ENCODE data around the gene CAB39.

CAB39 gene

DNA sequence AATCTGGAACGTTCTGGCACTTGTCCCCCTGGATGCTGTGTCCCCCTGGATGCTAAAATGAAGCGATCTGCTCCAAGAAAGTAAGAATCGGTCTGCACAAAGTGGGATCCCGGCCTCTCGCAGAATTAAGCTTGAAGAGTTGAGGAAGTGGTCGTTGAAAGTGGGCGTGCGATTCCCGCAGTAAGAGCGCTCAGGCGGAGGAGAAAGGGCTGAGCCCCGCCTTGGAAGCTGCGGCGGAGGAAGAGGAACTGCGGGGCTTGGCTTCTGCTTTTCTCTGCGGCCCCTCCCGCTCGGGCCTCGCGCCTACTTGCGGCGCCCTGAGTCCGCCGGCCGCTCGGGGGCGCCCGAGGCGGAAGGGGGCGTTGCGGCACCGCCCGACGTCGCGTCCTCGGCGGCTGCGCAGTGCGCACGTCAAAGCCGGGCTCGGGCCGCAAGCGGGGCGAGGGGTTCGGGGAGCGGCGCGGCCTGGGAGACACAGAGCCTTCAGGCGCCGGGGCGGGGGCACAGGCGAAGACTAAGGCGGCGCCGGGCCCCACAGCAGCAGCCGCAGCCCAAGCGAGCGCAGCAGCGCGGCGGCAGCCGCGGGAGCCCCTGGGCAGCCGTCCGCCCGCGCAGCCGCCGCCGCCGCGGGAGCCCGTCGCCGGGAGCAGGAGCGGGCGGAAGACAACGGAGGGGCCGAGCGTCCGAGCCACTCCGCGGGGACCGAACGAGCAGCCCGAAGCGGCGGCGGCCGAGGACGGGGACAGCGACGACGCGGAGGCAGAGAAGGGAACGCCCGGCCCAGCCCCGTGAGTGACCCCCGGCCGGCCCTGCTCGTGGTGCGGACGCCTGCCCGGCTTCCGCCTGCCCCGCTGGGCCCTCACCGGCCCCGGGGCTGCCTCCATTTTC, at the start of gene CAB39:
Gene CAB39, plus strand, starts transcription at position 400 of the 888 bp plus-strand sequence. CDS start 47,160 bp downstream, outside the sequence.
- peak; percentile 71 for DNase-seq

DNA sequence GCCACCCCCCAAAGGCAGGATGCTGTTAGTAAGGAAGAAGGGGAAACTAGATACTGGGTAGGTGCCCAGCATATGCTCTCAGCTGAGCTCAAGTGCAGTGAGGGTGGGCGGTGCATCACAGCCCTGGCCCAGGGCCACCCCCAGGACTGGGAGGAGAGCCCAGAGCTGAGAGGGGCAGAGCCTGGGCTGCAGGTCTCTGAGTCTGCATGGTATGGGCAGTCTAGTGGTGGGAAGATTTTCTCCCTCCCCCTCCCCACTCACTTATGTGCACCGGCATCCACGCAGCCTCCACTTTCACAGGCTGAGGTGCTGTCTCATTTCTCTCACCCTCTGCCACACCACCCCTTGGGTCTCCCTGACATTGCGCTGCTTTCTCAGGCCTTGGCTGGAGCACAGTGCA, 48.5 kb upstream of the CAB39 start:
- peak; percentile 10 for DNase-seq

DNA sequence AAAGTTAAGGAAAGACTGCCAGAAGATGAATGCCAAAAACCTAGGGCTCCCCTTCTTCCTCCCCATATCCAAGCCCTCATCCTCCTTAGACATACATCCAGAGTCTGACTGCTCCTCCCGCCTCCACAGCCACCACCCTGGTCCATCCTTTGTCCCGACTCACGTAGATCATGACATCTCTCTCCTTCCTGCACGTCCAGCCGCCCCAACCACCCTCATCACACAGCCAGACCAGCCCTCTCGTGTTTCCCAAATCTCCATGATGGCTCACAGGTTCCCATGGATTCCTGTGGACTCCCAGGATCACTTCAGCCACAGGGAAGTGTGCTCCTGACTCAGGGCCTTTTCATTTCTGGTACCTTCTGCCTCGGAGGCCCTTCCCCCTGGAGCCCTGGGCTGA, 47.8 kb upstream of the CAB39 start:
- no peak for DNase-seq

GRCh38 chr2:230665263-230665691, 47.4 kb upstream of the CAB39 start:
- DNase-seq = no peak

GRCh38 chr2:230666446-230666845, 46.2 kb upstream of the CAB39 start:
- DNase-seq = no peak

GRCh38 chr2:230666885-230667712, 45.5 kb upstream of the CAB39 start:
- no peak for DNase-seq

GRCh38 chr2:230668184-230668938, 44.3 kb upstream of the CAB39 start:
- no peak for DNase-seq

DNA sequence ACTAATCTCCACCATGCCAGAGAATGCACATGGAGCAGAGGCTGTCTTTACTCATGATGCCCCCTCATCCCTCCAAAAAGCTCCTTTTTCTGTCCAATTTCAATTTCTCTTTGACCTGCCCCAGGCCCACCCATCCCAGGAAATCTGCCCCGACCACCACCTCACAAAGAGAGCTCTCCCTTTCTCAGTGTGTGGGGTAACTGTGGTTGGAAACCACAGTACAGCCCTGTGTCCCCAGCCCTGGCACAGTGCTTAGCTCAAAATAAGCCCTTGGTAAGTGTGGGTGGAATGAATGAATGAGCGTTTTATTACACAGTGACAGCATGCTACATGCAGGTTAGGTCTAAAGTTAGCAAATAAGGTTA, 43.7 kb upstream of the CAB39 start:
- no peak for DNase-seq

DNA sequence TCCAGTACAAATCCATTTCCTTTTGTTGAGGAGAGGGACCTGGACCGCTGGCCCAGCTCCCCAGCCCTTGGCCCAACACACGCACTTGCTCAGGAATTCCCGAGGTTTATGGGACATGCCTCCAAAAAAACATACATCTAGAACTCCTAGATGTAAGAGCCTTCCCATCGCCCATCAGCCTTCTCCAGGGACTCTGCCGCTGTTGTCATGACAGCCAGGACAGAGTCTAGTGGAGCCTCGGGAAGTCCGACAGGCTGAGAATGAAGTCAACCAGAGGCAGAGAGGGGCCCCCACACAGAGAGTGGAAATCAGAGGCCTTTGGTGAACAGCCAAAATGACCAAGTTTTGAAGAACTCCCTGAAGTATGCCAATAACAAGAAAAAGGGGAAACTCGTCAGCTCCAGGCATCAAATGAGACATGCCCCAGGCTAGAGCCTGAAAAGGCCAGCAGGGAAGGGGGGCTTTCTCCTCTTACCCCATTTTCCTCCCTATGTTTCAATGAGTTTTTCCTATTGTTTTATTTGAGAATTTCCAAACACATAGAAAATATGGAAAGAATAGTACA, 43.2 kb upstream of the CAB39 start:
- DNase-seq = no peak

DNA sequence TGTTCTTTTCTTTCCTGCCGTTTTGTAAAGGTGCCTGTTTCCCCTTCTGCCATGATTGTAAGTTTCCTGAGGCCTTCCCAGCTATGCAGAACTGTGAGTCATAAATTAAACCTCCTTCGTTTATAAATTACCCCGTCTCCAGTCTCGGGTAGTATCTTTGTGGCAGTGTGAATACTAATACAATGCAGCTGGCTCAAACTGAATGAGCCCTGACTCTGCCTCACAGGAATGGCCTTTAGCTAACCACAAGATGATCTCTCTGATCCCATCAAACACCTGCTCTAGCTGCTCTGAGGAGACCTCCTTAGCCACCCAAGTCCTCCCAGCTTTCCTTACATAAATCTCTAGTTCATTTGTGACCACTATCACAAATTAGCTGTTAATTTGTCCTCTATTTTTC, 41.5 kb upstream of the CAB39 start:
- no peak for DNase-seq

DNA sequence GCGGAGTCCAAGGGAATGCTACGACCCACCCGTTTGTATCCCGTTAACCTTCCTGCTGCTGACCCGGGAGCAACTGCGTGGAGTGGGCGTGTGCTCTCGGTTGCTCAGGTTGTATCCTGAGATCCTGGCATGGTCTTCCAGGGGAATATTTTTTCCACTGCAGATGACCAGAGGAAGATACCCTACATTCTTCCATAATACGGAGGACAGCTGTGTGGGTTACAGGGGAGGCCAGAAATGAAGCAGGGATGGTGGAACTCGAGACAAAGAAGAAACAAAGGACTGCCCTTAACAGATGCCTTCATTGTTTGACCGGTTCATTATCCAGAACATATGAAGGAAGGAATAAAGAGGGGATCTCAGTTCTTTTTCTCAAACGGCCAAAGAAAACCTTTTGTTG, 39.8 kb upstream of the CAB39 start:
- DNase-seq = no peak

GRCh38 chr2:230674401-230674800, 38.2 kb upstream of the CAB39 start:
- DNase-seq = no peak

- no peak for DNase-seq
Observed at GRCh38 chr2:230674966-230675672, 37.5 kb upstream of the CAB39 start.

DNA sequence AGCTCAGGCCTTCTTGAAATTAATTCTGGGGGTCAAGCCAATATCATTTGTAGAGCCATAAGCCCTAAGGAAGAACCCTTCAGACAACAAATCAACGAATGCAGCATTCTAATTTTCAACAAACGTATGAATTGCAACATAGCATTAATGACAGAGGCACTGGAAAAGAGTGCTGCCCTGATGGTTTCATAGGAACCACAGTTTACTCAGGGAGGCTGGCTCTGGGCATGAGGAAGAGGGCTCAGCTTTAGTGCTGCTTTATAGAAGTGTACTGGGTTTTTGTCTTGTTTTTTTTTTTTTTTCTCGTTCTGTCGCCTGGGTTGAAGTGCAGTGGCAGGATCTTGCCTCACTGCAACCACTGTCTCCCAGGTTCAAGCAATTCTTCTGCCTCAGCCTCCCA, 36.1 kb upstream of the CAB39 start:
- no peak for DNase-seq

DNA sequence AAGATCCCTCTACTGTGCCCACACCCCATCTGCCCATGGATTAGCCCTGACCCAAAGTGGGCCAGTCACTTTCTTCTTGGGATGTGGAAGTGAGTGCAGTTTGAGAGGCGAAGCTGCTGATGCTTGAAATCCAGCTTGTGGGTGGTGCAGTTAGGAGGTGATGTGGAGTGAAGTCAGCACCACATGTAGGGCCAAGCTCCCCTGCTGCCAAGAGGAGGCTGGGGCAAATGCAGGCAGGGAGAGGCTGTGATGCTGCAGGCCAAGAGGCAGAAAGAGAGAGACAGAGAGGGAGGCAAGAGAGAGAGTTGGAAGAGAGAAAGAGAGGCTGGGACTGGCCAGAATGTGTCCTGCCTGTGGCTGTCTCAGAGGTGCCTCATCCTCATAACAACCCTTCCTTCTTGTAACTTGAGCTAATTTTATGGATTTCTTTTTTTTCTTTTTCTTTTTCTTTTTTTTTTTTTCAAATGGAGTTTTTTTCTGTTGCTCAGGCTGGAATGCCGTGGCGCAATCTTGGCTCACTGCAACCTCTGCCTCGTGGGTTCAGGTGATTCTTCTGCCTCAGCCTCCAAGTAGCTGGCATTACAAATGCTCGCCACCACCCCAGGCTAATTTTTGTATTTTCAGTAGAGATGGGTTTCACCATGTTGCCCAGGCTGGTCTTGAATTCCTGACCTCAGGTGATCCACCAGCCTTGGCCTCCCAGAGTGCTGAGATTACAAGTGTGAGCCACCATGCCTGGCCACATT, 35.3 kb upstream of the CAB39 start:
- no peak for DNase-seq

- DNase-seq = no peak
Observed at GRCh38 chr2:230678018-230678417, 34.6 kb upstream of the CAB39 start.

GRCh38 chr2:230678451-230678850, 34.2 kb upstream of the CAB39 start:
- no peak for DNase-seq

- no peak for DNase-seq
Observed at GRCh38 chr2:230680463-230681170, 32.0 kb upstream of the CAB39 start.

- DNase-seq = no peak
Observed at GRCh38 chr2:230681171-230681545, 31.5 kb upstream of the CAB39 start.

DNA sequence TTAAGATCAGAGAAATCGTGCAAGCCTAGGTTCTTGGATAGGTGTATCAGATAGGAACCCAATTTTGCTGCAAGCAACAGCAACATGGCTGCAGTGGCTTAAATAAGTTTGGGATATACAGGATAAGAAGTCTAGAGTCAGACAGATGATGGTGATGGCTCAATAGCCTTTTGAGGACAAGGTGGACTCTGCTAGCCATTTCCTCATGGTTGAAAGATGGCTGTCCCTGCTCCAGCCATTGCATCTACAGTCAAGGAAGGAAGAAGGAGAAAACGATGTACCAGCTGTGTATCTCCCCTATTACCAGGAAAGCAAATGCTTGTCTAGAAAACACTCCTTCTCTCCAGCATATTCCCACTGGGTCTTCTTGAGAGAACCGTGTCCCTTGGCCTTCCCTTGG, 30.1 kb upstream of the CAB39 start:
- no peak for DNase-seq

All from NCI-H1092 (cell line).